Prostate gland (tissue), 2 donors: Measurements from ENCODE around the gene ASB16. TPM values are rescaled to one million over a fixed set of nuclear protein-coding genes. Genes with fewer than 3 reads are reported as not detected.

Source experiments
- DNase-seq: peaks from one replicate; pipeline ENCODE4 v3.0.0-alpha.2; 2019; ENCODE audit warnings: low spot score
- H3K27ac ChIP-seq, 2 donors: fragments of 200-600 bp; sonication (generic); 2 replicates each; pipeline ENCODE4 v1.5.1; 2017 to 2019
- H3K27me3 ChIP-seq: fragments of 200-600 bp; sonication (generic); replicated peaks from 2 replicates; pipeline ENCODE4 v1.5.1; 2019; ENCODE audit not compliant: insufficient read depth
- H3K36me3 ChIP-seq, 2 donors: fragments of 200-600 bp; sonication (generic); 1 replicate in 1 of 2; 2 replicates in 1 of 2; pipeline versions ENCODE4 v1.5.1 to v1.8.1; 2017 to 2019
- H3K4me1 ChIP-seq: fragments of 200-600 bp; sonication (generic); replicated peaks from 2 replicates; pipeline ENCODE4 v1.5.1; 2019
- H3K4me3 ChIP-seq, 2 donors: fragments of 200-600 bp; sonication (generic); 2 replicates each; pipeline ENCODE4 v1.5.1; 2017 to 2019
- H3K9me3 ChIP-seq: fragments of 200-600 bp; sonication (generic); 2 replicates; pipeline ENCODE4 v1.5.1; 2017
- POLR2A ChIP-seq: fragments of 450-650 bp; IDR thresholded peaks from one replicate; pipeline ENCODE4 v1.6.1; 2016; ENCODE audit warnings: antibody characterized with exemption, mild to moderate bottlenecking
- POLR2AphosphoS5 ChIP-seq: sonication (generic); formaldehyde crosslinking; IDR thresholded peaks from one replicate; pipeline ENCODE4 v1.6.1; 2017; ENCODE audit warnings: antibody characterized with exemption
- WGBS: methylation state at CpG from one replicate; pipeline ENCODE4 v1.1.5; 2018; 5-methylcytosine and 5-hydroxymethylcytosine counted together
- intact Hi-C: fragments of 100-400 bp; cut with DNase I; formaldehyde crosslinking; loops from one replicate; pipeline ENCODE4 v1.14.2; 2022
- total RNA-seq, 2 donors: library from RNA; depleted of rRNA; stranded (reverse); fragments of >200 nt; gene quantifications; one replicate each; pipeline ENCODE4 v1.1.0, GENCODE V29; 2016
- TF ChIP-seq, protein P1 (sequence below), 4 experiments: fragments of 200-600 bp in 2 of 4; fragments of 450-650 bp in 2 of 4; sonication (generic) in 2 of 4; IDR thresholded peaks; 1 replicate in 3 of 4; 2 replicates in 1 of 4; pipeline ENCODE4 v1.5.1; 2016 to 2019; ENCODE audit warnings: antibody characterized with exemption in 4 of 4, mild to moderate bottlenecking in 2 of 4, moderate library complexity in 2 of 4

The ASB16 gene
- total RNA-seq, 2 donors from 2014 or later = 3.2 to 4.4 TPM

DNA sequence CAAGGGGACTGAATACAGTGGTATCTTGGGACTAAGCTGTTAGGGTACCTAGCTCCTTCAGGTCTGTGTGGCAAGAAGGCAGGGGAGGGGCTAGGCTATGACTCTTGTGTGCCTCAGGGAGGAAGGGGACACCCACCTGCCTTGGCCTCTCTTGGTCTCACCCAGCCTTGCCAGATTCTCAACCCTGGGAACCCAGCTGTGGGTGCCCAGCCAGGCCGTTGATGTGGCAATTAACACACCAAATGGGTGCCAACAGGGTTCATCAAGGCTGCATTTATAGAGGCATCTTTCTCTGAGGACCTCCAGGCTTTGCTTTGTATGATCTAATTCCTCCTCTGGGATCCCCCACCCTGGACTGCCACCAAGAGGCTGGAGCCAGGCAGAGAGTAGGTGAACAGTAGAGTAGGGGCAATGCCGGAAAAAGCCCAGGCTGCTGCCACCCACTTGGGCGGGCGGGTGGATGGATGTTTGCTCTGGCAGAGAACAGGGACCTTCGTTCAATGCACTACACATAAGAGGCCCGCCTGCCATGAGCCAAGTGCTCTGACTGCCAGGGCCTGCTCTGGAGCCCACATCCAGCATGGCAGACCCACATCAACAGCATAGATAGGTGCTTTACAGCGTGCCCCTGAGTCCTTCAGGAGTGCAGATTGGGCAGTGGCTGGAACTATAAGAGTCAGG lies 3.2 kb upstream of the ASB16 start:
- Histone ChIP-seq H3K4me1 (peaks cover 3% of the 10 kb centered on the region), H3K36me3 (no peaks in the 10 kb centered on the region), H3K27ac (no peak overlapping the region), H3K27me3 (no peaks in the 10 kb centered on the region), H3K4me3 (no peak overlapping the region), H3K9me3 (no peaks in the 10 kb centered on the region)
- WGBS = 49% methylated on average over 7 of the region's 7 CpGs
- TF ChIP-seq, protein P1, sequence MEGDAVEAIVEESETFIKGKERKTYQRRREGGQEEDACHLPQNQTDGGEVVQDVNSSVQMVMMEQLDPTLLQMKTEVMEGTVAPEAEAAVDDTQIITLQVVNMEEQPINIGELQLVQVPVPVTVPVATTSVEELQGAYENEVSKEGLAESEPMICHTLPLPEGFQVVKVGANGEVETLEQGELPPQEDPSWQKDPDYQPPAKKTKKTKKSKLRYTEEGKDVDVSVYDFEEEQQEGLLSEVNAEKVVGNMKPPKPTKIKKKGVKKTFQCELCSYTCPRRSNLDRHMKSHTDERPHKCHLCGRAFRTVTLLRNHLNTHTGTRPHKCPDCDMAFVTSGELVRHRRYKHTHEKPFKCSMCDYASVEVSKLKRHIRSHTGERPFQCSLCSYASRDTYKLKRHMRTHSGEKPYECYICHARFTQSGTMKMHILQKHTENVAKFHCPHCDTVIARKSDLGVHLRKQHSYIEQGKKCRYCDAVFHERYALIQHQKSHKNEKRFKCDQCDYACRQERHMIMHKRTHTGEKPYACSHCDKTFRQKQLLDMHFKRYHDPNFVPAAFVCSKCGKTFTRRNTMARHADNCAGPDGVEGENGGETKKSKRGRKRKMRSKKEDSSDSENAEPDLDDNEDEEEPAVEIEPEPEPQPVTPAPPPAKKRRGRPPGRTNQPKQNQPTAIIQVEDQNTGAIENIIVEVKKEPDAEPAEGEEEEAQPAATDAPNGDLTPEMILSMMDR (IDR thresholded peaks at IDR 0.05) = no peak
- TF ChIP-seq POLR2A (no peak), POLR2AphosphoS5 (no peak)
- no peak for DNase-seq
- intact Hi-C loops = loop anchor here (10.0 kb wide), 1 partner anchor 223 kb away; the partner anchor contains the start of gene PPY

DNA sequence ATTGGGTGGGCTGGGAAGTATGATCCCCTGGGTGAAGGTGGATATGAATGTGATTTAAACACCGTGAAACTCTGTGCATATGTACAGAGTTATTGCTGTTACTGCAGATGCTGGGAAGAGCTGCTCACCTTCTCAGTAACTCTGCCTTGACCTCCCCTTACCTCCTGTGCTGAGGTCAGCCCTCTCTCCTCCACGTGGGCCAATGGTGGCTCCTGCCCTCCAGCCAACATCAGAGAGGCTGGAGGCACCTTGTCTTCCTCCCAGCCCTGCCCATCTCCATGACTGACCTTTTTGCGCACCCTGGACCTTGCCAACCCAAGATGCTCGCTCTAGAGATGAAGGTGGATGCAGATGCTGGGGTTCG lies 387 bp upstream of the ASB16 start:
- Histone ChIP-seq H3K9me3 (no peaks in the 10 kb centered on the region), H3K4me3 (no peak overlapping the region), H3K4me1 (peaks cover 3% of the 10 kb centered on the region), H3K36me3 (no peaks in the 10 kb centered on the region), H3K27ac (peak overlapping the region; percentile 65 to 68), H3K27me3 (no peaks in the 10 kb centered on the region)
- 51% methylated on average over 5 of the region's 5 CpGs for WGBS
- TF ChIP-seq, protein P1 (IDR thresholded peaks at IDR 0.05) = no peak
- no peak for TF ChIP-seq POLR2AphosphoS5
- no peak for TF ChIP-seq POLR2A
- no peak for DNase-seq
- intact Hi-C loops = no loop called here

DNA sequence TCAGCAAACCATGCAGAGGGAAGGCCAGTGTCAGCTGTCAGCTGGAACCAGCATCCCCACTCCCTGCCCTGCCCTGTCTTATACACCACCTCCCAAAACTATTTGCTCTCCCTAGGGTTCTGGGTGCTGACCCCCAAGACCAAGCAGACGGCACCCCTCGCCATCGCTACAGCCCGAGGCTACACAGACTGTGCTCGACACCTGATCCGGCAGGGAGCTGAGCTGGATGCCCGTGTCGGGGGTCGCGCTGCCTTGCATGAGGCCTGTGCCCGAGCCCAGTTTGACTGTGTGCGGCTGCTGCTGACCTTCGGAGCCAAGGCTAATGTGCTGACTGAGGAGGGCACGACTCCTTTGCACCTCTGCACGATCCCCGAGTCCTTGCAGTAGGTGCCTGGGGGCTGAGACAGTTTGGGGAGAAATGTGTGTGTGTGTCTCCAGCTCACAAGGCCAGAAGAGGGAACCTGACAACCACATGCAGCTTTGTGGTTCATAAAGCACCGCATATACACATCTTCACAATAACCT lies 1.5 kb downstream of the ASB16 start:
- Histone ChIP-seq H3K27me3 (no peaks in the 10 kb centered on the region), H3K27ac (no peak overlapping the region), H3K4me1 (peaks cover 3% of the 10 kb centered on the region), H3K9me3 (no peaks in the 10 kb centered on the region), H3K4me3 (no peak overlapping the region), H3K36me3 (peaks cover 0 to 9% of the 10 kb centered on the region in 2 donors)
- 73% methylated on average over 13 of the region's 17 CpGs for WGBS
- TF ChIP-seq POLR2AphosphoS5 (no peak), POLR2A (no peak)
- TF ChIP-seq, protein P1 (IDR thresholded peaks at IDR 0.05) = no peak
- DNase-seq = no peak
- intact Hi-C loops = no loop called here

DNA sequence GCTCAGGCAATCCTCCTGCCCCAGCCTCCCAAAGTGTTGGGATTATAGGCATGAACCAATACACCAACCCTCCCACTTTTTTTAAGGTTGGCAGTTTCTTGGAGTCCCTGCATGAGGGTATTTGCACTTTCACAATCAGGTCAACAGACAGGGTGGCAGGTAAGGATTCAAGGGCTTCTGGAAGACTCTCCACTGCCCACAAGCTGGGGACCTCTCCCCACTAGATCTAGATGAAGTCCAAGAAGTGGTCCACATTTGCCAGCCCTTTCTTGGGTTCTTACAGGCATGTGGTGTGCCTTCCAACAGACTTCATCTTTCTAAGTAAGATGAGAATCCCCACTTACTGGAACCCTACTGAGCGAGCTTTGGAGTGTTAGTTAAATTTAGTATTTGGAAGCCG lies 3.9 kb downstream of the ASB16 start:
- no peak overlapping the region for H3K27ac ChIP-seq
- no peaks in the 10 kb centered on the region for H3K27me3 ChIP-seq
- DNase-seq = no peak
- intact Hi-C loops = no loop called here
- H3K36me3 ChIP-seq = peaks cover 0 to 11% of the 10 kb centered on the region in 2 donors
- TF ChIP-seq POLR2A (no peak), POLR2AphosphoS5 (no peak)
- TF ChIP-seq, protein P1 (IDR thresholded peaks at IDR 0.05) = no peak
- H3K4me1 ChIP-seq = peaks cover 3% of the 10 kb centered on the region
- WGBS = 97% methylated on average over 2 of the region's 2 CpGs
- no peak overlapping the region for H3K4me3 ChIP-seq
- no peaks in the 10 kb centered on the region for H3K9me3 ChIP-seq

DNA sequence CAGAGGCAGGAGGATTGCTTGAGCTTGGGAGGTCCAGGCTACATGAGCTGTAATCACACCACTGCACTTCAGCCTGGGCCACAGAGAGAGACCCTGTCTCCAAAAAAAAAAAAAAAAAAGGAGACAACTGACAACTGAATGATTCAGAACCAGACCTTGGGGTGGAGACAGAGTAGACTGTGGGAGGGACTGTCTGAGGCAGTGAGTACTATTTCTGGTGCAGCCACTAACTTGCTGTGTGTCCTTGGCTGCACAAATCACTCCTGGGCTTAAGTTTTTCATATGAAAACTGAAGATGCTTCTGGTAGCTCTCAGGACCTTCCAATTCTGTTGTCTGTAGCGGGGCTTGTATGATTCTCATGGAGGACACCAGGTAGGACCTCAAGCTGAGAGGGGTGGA lies 5.8 kb downstream of the ASB16 start:
- Histone ChIP-seq H3K27ac (no peak overlapping the region), H3K4me1 (no peaks in the 10 kb centered on the region), H3K36me3 (peaks cover 0 to 11% of the 10 kb centered on the region in 2 donors), H3K27me3 (no peaks in the 10 kb centered on the region), H3K9me3 (no peaks in the 10 kb centered on the region), H3K4me3 (no peak overlapping the region)
- intact Hi-C loops = no loop called here
- WGBS = 100% methylated on average over 1 of the region's 1 CpG
- DNase-seq = no peak
- TF ChIP-seq POLR2A (no peak), POLR2AphosphoS5 (no peak)
- TF ChIP-seq, protein P1 (IDR thresholded peaks at IDR 0.05) = no peak
